ENCODE measurements around the gene KLK7.

KLK7 gene

GRCh38 chr19:50928831-50929230, 54.9 kb downstream of the KLK7 start:
- DNase-seq, result no peak
